Measurements from ENCODE around the gene OMA1. TPM values are rescaled to one million over a fixed set of nuclear protein-coding genes. Genes with fewer than 3 reads are reported as not detected.

The OMA1 gene
- total and polyA plus RNA-seq, 8 donors, result 20.5 to 28.3 (median 26.0) TPM

- H3K27ac ChIP-seq, result peak overlapping the region; percentile 85 to 88
- H3K36me3 ChIP-seq, result no peaks in the 10 kb centered on the region
- no peak for TF ChIP-seq CTCF (IDR thresholded peaks at IDR 0.05)
- peaks cover 4 to 60% of the 10 kb centered on the region in 2 donors for H3K4me1 ChIP-seq
- intact Hi-C loops (cut with DNase I), result no loop called here
- peak overlapping the region; percentile 40 to 57 for H3K4me3 ChIP-seq
- peaks cover 6 to 23% of the 10 kb centered on the region in 2 donors for H3K27me3 ChIP-seq
- H3K9me3 ChIP-seq, result no peaks in the 10 kb centered on the region
- ATAC-seq, result no peak
- peak in 1 of 4 donors; percentile 72 for DNase-seq
Measured at GRCh38 chr1:58575551-58576324, 29.2 kb upstream of the OMA1 start.

- Histone ChIP-seq H3K4me1 (peaks cover 4 to 60% of the 10 kb centered on the region in 2 donors), H3K4me3 (peak overlapping the region in 1 of 2 donors; percentile 57), H3K27ac (peak overlapping the region in 1 of 2 donors; percentile 85), H3K27me3 (peaks cover 6 to 23% of the 10 kb centered on the region in 2 donors), H3K36me3 (no peaks in the 10 kb centered on the region), H3K9me3 (no peaks in the 10 kb centered on the region)
- TF ChIP-seq CTCF (IDR thresholded peaks at IDR 0.05), result no peak
- DNase-seq (no peak), ATAC-seq (no peak)
- intact Hi-C loops (cut with DNase I), result no loop called here
Measured at GRCh38 chr1:58574816-58575215, 28.3 kb upstream of the OMA1 start.

- H3K36me3 ChIP-seq, result no peaks in the 10 kb centered on the region
- peak overlapping the region; percentile 41 to 85 for H3K27ac ChIP-seq
- TF ChIP-seq CTCF (IDR thresholded peaks at IDR 0.05), result no peak
- intact Hi-C loops (cut with DNase I), result no loop called here
- no peaks in the 10 kb centered on the region for H3K9me3 ChIP-seq
- DNase-seq, result no peak
- peak overlapping the region in 1 of 2 donors; percentile 57 for H3K4me3 ChIP-seq
- H3K27me3 ChIP-seq, result peaks cover 6 to 23% of the 10 kb centered on the region in 2 donors
- peak; percentile 25 for ATAC-seq
- H3K4me1 ChIP-seq, result peaks cover 4 to 60% of the 10 kb centered on the region in 2 donors
Measured at GRCh38 chr1:58573705-58574591, 27.4 kb upstream of the OMA1 start.

- Histone ChIP-seq H3K4me1 (peaks cover 2 to 55% of the 10 kb centered on the region in 2 donors), H3K9me3 (no peaks in the 10 kb centered on the region), H3K27ac (peak overlapping the region; percentile 41 to 85), H3K36me3 (no peaks in the 10 kb centered on the region), H3K4me3 (no peak overlapping the region), H3K27me3 (peaks cover 6 to 23% of the 10 kb centered on the region in 2 donors)
- TF ChIP-seq CTCF (IDR thresholded peaks at IDR 0.05), result no peak
- ATAC-seq (no peak), DNase-seq (no peak)
- intact Hi-C loops (cut with DNase I), result no loop called here
Measured at GRCh38 chr1:58573138-58573537, 26.6 kb upstream of the OMA1 start.

- H3K27ac ChIP-seq, result peak overlapping the region; percentile 41 to 85
- ATAC-seq, result peak; percentile 58
- TF ChIP-seq CTCF (IDR thresholded peaks at IDR 0.05), result no peak
- no peaks in the 10 kb centered on the region for H3K36me3 ChIP-seq
- no peaks in the 10 kb centered on the region for H3K9me3 ChIP-seq
- H3K27me3 ChIP-seq, result peaks cover 6 to 23% of the 10 kb centered on the region in 2 donors
- no peak overlapping the region for H3K4me3 ChIP-seq
- peak in 1 of 4 donors; percentile 67 for DNase-seq
- H3K4me1 ChIP-seq, result peaks cover 0 to 50% of the 10 kb centered on the region in 2 donors
- intact Hi-C loops (cut with DNase I), result no loop called here
Measured at GRCh38 chr1:58572690-58573089, 26.2 kb upstream of the OMA1 start.
